Subcutaneous adipose tissue (tissue), 4 donors: Measurements from ENCODE around the gene EGFR. TPM values are rescaled to one million over a fixed set of nuclear protein-coding genes. Genes with fewer than 3 reads are reported as not detected.

ENCODE experiments used
- total RNA-seq, 4 donors: library from RNA; depleted of rRNA; stranded (reverse); fragments of >200 nt; gene quantifications; one replicate each; pipeline ENCODE4 v1.1.0, GENCODE V29; 2016
- TF ChIP-seq, protein P1 (sequence below): fragments of 450-650 bp; IDR thresholded peaks from one replicate; pipeline ENCODE4 v1.5.1; 2016; ENCODE audit warnings: low read depth, mild to moderate bottlenecking, control low read depth, antibody characterized with exemption, moderate library complexity

The EGFR gene
- total RNA-seq, 4 donors from 2014 or later: 84.0 to 132 (median 102) TPM

DNA sequence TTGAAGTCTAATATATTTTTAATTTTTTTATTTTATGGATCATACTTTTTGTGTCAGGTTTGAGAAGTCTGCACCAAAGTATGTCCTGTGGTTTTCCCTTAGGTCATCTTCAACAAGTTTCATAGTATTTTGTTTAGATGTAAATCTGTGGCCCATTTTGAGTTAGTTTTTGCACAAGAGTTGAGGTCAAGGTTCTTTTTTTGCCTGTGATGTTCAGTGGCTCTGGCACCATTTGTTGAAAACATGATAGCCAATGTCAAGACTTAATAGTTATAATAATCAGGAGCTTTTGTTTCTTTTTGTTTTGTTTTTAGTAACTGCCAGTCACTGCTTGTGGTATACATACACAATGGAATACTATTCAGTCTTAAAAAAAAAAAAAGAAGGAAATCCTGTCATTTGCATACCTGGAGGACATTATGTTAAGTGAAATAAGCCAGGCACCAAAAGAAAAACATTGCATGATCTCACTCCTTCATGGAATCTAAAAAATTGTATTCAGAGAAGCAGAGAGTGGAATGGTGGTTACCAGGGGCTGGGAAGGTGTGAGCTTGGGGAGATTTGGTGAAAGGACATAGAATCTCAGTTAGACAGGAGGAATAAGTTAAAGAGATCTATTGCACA lies 61.3 kb downstream of the EGFR start:
- TF ChIP-seq, protein P1, sequence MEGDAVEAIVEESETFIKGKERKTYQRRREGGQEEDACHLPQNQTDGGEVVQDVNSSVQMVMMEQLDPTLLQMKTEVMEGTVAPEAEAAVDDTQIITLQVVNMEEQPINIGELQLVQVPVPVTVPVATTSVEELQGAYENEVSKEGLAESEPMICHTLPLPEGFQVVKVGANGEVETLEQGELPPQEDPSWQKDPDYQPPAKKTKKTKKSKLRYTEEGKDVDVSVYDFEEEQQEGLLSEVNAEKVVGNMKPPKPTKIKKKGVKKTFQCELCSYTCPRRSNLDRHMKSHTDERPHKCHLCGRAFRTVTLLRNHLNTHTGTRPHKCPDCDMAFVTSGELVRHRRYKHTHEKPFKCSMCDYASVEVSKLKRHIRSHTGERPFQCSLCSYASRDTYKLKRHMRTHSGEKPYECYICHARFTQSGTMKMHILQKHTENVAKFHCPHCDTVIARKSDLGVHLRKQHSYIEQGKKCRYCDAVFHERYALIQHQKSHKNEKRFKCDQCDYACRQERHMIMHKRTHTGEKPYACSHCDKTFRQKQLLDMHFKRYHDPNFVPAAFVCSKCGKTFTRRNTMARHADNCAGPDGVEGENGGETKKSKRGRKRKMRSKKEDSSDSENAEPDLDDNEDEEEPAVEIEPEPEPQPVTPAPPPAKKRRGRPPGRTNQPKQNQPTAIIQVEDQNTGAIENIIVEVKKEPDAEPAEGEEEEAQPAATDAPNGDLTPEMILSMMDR: no peak

DNA sequence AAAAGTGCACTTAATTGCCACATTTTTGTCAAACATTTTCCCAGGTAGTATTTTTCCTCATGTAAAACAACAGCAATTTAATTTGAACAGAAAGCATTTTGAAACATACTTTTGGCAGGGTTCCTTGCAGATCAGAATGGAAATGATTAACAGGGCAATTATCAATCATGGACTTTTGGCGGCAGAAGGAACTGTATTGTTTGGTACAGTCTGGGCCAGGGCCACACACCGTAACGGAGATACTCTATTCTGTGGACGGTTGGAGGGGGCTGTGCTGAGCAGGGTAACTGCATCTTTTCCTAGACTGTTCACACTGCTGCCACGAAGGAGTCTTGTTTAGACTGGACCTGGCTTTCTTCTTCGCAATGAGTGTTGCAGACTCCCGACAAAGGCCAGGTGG lies 62.3 kb downstream of the EGFR start:
- TF ChIP-seq, protein P1: no peak

DNA sequence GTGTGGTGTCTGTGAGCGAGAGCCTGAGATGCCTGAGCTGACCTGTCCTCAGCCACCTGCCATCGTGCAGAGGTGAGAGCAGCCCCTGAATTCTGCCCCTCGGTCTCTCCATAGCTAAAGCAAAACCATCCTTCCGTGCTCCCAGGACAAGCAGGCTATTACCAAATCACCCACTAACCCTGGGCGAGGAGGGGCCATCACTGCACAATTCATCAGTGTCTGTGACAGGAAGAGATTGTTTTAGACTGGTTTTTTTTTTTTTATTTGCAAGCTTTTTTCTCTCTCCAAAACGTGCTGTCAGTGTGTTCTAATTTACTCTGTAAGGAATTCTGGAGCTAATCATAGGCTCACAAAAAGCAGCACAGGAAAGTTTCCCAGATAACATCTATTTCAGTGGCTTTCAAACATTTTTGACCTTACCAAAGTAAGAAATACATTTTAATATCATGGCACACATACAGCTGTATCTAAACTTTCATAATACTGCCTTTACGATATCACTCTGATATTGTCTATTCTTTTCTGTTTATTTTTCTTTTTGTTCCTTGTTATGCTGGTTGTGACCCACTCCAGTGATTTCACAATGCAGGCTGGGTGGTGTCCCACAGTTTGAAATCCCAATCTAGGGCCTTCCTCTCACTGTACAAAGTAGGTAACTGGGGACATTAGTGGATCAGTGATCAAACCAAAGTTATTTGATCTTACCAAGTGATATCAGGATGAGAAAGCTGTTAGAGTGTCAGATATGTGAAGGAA lies 62.8 kb downstream of the EGFR start:
- TF ChIP-seq, protein P1: no peak

DNA sequence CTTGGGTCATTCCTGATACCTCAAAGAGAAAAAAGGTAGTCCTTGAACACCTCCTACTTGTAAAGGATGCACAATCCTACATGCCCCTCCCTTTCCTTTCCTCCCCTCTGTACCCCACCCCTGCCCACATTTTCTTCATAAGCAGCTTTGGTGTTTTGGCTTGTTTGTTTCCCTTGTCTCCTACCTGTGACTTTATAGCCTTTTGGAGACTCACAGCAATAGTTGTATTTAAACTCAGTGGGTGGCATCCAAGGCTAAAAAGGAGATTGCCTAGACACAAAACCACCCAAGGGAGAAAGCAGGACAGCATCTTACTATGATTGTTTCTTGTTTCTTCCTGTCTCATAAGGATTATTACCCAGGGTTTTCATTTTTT lies 63.4 kb downstream of the EGFR start:
- TF ChIP-seq, protein P1: no peak

DNA sequence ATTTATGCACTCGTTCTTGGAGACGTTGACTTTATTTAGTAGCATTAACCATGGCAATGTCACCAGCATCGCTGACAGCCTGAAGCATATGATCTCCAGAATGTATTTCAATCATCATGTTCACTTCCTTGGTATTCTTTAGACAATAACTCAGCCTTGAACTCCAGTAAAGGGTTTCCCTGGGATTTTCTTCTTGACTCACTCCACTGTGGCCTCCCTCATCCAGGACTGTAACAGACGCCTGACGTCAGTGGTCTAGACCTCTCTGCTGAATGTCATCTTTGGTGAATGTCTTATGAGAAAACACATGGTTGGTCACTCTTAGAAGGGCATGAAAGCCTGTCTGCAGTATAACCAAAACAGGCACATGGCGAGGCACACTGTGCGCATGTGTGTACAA lies 64.4 kb downstream of the EGFR start:
- TF ChIP-seq, protein P1: no peak

DNA sequence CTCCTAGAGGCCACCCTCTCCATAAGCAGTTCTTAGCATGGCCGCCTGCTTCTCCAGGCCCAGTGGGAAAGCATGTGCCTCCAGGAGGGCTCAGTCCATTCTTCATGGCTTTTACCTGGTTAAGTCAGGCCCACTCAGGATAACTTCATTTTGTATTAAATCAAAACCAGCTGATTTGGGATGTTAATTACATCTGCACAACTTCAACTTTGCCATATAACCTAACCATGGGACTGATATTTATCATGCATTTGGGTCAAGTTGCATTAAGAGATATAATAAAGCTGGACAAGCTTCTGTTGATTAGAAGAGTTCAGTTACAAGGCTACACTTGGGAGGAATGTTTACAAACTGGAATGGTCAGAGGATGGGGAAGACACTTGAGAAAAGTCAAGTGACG lies 65.5 kb downstream of the EGFR start:
- TF ChIP-seq, protein P1: no peak

DNA sequence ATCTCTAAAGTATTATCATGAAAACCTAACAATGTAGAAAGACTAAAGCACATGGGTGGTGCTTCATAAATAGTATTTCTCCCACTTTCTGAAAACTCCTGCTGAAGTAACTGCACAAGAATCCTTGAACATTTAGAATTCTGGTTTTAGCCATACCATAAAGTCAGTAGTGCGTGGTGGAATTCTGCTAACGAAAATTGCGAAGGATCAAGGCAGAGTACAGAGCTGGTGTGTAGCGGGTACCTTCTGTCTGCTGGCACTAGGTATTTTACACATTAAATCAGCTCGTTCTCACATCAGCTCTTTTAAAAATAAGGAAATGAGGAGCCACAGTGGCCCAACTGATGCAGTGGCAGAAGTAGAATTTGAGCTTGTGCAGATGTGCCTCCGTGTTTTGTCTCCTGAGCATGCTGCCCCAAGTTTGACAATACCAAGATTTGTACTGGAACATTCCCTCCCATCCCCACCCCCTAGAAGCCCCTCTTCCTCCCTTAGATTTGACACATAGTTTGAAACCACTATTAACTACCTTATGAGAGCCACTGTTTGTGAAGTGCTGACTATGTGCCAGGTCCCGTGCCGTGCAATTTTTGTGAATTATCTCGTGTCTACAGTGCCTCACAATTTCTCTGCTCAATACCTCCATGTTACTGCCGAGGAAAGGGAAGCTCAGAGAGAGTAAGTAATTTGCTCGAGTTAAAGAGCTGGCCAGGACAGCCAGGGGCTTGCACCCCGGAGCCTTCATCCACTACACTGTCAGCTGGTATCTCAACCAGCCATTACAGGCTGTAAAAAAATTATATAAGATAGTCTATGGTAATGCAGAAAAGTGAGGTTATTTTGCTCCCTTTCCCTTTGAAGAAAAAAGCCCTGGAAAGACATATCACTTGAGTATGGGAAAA lies 66.9 kb downstream of the EGFR start:
- TF ChIP-seq, protein P1: no peak
